GM18867 (cell line): ENCODE measurements around the gene PPDPF.
A peak's percentile ranks its signal among the peaks of the same experiment; 100 is the strongest.

ENCODE experiments used
- ATAC-seq: cut with Tn5 transposase; IDR thresholded peaks from one replicate; pipeline ENCODE4 v1.9.1; 2021; ENCODE audit warnings: mild to moderate bottlenecking, moderate library complexity; ENCODE audit not compliant: unreplicated experiment

The PPDPF gene

DNA sequence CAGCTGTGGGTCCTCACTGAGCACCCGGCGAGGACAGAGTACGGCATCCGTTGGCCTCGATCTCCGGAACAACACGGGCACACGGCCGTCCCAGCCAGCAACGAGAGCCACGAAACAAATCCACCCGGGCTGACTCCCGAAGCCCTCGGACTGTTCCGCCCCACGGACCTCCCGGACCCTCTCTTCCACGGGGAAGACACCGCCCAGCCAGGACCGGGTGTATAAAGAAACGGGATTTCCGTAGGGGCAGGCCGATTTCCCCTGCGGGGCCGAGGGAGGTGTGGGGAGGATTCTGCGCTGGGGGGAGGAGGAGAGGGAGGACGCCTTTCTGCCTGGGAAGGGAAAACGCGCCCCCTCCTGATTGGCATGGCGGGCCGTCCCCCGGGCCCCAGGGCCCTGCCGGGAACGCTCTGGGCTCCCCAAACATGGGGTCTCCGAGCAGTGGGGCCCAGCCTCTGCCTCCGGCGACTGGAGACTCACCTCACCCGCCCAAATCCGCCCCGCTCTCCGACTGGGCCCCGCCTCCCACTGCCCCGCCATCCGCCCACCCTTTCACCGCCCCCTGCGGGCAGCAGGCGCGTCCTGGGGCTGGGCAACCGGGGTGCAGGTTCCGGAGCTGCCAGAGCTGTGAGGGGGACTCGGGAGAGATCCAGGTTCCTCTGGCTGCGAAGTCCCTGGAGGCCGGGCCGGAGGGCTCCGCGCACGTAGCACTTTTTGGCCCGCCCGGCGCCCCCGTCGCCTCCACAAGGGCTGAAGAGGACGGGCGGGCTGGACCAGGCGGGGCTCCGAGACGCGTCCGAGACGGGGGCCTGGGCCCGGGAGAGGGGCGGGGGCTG is 679 bp upstream of the PPDPF start:
- ATAC-seq: peak; percentile 38

GRCh38 chr20:63520934-63521601 is 503 bp downstream of the PPDPF start:
- peak; percentile 45 for ATAC-seq

DNA sequence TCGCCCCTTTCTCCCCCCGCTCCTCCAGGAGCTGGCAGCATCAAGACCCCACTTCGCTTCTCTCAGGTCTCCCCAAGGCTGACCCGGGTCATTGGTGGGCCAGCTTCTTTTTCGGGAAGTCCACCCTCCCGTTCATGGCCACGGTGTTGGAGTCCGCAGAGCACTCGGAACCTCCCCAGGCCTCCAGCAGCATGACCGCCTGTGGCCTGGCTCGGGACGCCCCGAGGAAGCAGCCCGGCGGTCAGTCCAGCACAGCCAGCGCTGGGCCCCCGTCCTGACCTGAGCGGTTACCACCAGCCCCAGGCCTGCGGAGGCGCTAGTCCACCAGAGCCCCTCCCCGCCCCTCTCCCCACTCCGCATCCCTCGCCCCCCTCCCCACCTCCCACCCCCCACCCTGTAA is 1.0 kb downstream of the PPDPF start:
- no peak for ATAC-seq

- ATAC-seq: no peak
Observed at GRCh38 chr20:63522091-63522868, 1.7 kb downstream of the PPDPF start.

- no peak for ATAC-seq
Observed at GRCh38 chr20:63522981-63523611, 2.5 kb downstream of the PPDPF start.

GRCh38 chr20:63525185-63525584 is 4.6 kb downstream of the PPDPF start:
- no peak for ATAC-seq

DNA sequence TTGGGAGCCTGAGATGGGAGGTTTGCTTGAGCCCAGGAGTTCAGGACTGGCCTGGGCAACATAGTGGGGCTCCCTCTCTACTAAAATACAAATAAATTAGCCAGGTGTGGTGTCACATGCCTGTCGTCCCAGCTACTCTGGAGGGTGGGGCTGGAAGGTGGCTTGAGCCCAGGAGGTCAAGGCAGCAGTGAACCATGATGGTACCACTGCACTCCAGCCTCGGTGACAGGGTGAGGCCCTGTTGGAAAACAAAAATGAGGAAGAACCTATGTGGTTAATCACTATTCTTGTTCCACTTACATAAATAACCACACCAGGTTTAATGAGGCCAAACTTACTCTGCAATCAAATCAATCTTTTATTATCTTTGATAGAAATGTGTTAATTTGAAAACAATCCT is 5.4 kb downstream of the PPDPF start:
- no peak for ATAC-seq

- ATAC-seq: no peak
Observed at GRCh38 chr20:63527184-63527583, 6.6 kb downstream of the PPDPF start.

DNA sequence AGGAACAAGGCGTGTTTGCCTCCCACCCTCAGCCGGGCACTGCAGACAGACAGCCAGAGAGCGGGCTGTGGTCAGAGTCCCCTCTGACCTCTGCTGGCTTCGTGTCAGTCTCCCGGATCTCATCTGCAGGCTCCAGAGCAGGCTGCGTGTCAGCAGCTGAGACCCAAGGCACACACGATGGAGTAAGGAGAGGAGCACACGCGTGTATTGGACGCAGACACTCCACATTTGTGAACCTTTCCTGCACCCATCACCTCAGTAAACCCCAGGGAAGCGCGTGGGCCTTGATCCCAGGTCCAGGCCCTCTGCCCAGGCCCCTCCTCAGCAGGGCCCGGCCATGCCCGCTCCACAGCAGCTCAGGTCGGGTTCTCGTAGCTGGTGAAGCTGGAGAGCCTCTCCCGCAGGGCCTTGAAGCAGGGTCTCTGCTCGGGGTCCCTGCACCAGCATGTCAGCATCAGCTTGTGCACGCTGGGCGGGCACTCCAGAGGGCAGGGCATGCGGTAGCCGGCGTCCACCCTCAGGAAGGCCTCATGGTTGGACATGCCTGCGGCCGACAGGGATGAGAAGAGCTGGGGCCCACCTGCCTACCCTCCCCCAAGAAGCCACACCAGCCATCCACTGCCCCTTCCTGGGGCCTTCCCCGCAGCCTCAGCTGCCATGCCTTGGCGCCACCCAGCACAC is 8.8 kb downstream of the PPDPF start:
- ATAC-seq: no peak

- no peak for ATAC-seq
Observed at GRCh38 chr20:63529861-63530787, 9.6 kb downstream of the PPDPF start.

DNA sequence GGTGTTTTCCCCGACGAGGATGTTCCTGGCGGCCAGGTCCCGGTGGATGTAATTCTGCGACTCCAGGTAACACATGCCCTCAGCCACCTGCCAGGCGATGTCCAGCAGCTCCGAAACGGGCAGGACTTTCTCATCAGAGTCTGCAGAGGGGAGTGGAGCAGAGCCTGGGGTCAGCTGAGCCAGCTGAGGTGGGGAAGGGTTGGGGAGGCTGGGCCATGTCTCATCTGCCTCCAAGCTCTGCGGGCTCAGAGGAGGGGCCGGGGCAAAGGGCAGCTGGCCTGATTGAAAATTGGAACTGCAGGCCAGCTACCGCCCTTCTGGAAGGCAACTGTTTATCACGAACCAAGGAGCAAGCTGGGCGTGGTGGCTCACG is 10.2 kb downstream of the PPDPF start:
- ATAC-seq: no peak

- no peak for ATAC-seq
Observed at GRCh38 chr20:63531686-63532448, 11.3 kb downstream of the PPDPF start.

DNA sequence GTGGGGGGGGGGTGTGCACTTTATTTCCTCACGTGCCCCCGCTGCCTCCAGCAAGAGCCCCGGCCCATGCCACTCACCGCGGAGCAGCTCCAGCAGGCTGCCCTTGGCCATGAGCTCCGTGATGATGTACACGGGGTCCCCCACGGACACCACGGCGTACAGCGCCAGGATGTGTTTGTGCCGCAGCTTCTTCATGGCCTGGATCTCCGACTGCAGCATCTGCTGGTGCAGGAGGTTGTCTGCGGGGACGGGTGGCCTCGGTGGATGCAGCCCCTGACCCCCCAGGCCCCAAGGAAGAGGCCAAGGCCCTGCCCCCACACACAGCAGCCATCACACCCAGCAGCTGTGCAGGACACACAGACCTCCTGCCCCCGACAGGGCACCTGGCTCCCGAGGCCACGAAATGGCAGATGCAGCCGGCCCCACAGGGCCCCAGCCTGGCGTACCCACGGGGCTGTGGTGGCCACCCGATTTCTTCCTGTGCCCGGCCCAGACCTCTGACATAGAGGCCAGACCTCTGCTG is 11.9 kb downstream of the PPDPF start:
- no peak for ATAC-seq

DNA sequence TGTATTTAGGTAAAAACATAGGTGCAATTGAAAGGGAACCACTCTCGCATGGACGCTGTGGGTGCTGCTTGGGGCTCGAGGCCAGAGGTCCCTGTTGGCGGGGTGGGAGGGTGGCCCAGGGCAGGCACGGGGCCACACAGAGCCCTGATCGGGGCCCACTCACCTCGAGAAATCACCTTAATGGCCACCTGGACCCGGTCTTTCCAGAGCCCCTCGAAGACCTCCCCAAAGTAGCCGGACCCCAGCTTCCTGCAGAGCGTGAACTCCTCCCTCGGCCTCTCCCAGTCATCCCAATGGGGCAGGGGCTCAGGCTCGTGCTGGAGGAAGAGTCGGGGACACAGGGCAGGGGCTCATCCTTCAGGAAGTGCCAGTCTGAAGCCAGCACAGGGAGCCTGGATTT is 12.8 kb downstream of the PPDPF start:
- ATAC-seq: no peak

DNA sequence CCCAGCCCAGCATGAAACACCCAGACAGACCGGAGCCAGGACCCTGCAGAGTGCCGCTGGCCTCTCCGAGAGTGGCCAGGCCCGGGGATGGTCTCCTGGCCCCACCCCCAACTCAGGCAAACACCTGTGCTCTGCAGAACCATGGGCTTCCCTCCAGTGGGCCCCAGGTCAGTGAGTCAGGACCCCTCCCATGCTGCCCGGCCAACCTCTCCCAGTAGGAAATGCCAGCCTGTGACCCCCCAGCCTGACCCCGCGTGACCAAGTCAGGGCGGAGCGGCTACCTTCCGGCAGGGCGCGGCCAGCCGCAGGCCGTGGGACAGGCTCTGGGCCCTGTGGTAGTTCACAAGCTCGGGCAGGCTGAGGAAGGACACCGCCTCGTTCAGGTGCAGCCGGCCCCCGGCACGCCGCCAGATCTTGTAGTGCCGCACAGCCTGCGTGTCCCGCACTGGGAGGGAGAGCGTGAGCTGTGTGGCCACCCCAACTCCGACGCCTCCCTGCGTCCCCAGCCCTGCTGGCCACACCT is 13.4 kb downstream of the PPDPF start:
- no peak for ATAC-seq

- no peak for ATAC-seq
Observed at GRCh38 chr20:63534427-63534830, 13.9 kb downstream of the PPDPF start.

DNA sequence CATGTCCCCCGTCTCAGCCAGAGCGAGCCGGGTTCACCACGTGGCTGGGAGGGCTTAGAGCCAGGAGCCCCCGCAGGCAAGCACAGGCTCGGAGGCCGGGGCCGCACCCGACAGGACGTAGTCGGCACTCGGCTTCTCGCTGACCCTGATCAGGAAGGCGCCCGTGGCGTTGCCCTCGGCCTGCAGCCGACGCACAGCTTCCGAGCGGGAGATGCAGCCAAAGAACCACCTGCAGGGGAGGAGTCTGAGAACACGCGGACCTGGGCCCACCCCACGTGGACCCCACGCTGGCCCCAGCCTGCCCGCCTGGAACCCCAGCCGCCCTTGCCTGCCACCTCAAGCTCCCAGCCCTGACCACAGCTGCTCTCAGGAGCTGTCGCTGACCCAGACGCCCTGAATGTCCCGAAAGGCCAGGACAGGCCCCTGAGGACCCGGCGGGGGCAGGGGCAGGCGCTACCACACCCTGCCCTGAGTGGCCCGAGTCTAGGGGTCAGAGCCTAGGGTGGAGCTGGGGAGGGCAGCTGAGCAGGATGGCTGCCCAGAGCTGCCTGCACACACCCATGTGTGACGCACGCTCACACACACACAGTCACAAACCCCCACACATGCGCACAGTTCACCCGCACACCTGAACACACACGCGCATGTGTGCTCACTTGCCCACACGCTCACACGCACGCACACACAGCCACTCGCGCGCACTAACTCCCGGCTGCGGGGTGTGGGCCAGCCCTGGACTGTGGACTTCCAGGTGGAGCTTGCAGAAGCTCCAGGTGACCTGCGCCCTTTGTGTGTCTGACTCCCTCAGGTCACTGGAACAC is 14.5 kb downstream of the PPDPF start:
- no peak for ATAC-seq
